AG09319 (cell line): ENCODE measurements around the gene NR1H4.

Experiments used
- DNase-seq: peaks from one replicate; pipeline ENCODE4 v3.0.0-alpha.2; 2010; ENCODE audit warnings: low read depth; ENCODE audit errors: extremely low read depth
- CTCF ChIP-seq: IDR thresholded peaks from 2 replicates; pipeline ENCODE4 v1.5.1; 2011; ENCODE audit warnings: low read depth, mild to moderate bottlenecking, inconsistent platforms, low read length, moderate library complexity

NR1H4 gene

GRCh38 chr12:100529756-100530350, 56.2 kb downstream of the NR1H4 start:
- TF ChIP-seq CTCF, result no peak
- DNase-seq, result no peak

- TF ChIP-seq CTCF, result no peak
- no peak for DNase-seq
These were observed 59.7 kb downstream of the NR1H4 start for GRCh38 chr12:100533376-100533775.

GRCh38 chr12:100534625-100535227, 61.1 kb downstream of the NR1H4 start:
- no peak for TF ChIP-seq CTCF
- DNase-seq, result no peak

- TF ChIP-seq CTCF, result no peak
- no peak for DNase-seq
These were observed 65.5 kb downstream of the NR1H4 start for GRCh38 chr12:100539202-100539601.

- no peak for TF ChIP-seq CTCF
- DNase-seq, result no peak
These were observed 70.5 kb downstream of the NR1H4 start for GRCh38 chr12:100544165-100544564.

GRCh38 chr12:100545092-100545491, 71.4 kb downstream of the NR1H4 start:
- no peak for TF ChIP-seq CTCF
- DNase-seq, result no peak

GRCh38 chr12:100553936-100554335, 80.3 kb downstream of the NR1H4 start:
- TF ChIP-seq CTCF, result no peak
- no peak for DNase-seq
